ENCODE measurements around the gene IDH2. TPM values are rescaled to one million over a fixed set of nuclear protein-coding genes. Genes with fewer than 3 reads are reported as not detected.
"Not testable (repeated sequence)": the region's sequence is repeated elsewhere in the genome, so short reads cannot be mapped to it uniquely, and the experiment has no call there.

IDH2 gene
- total RNA-seq, 1 experiment from 2014 or later = 53.3 TPM

GRCh38 chr15:90113166-90113565 is 10.9 kb upstream of the IDH2 start:
- peaks cover 6% of the 10 kb centered on the region; the same call in 1 of the 2 replicates for H3K27me3 Mint-ChIP-seq (ENCODE audit: low read depth)
- DNase-seq (ENCODE audit: low spot score) (no peak), ATAC-seq (no peak)
- H3K9me3 Mint-ChIP-seq = peaks cover 20% of the 10 kb centered on the region
- H3K27ac Mint-ChIP-seq = no peak overlapping the region
- peaks cover 13% of the 10 kb centered on the region for H3K36me3 Mint-ChIP-seq
- TF ChIP-seq JAZF1 (CRISPR knock-in tag; IDR thresholded peaks at IDR 0.05) (no peak), E2F5 (CRISPR knock-in tag; IDR thresholded peaks at IDR 0.05) (no peak), AFF4 (CRISPR knock-in tag; IDR thresholded peaks at IDR 0.05; ENCODE audit: borderline replicate concordance) (no peak), ZMAT4 (CRISPR knock-in tag; IDR thresholded peaks at IDR 0.05) (no peak), TEAD1 (CRISPR knock-in tag; IDR thresholded peaks at IDR 0.05) (no peak), CTCF (IDR thresholded peaks at IDR 0.05) (no peak), ZNF396 (CRISPR knock-in tag; IDR thresholded peaks at IDR 0.05; ENCODE audit: borderline replicate concordance) (no peak), FOXK1 (CRISPR knock-in tag; IDR thresholded peaks at IDR 0.05) (no peak), IRF2 (CRISPR knock-in tag; IDR thresholded peaks at IDR 0.05; ENCODE audit: borderline replicate concordance, low read depth) (no peak), MXD4 (CRISPR knock-in tag; IDR thresholded peaks at IDR 0.05; ENCODE audit: borderline replicate concordance) (no peak), EMX1 (CRISPR knock-in tag; IDR thresholded peaks at IDR 0.05) (no peak), NR3C1 (CRISPR knock-in tag; conservative IDR thresholded peaks at IDR 0.05; ENCODE audit: low read depth) (no peak), E2F1 (CRISPR knock-in tag; IDR thresholded peaks at IDR 0.05) (no peak), ERG (CRISPR knock-in tag; IDR thresholded peaks at IDR 0.05) (no peak)
- TF ChIP-seq, protein P1, sequence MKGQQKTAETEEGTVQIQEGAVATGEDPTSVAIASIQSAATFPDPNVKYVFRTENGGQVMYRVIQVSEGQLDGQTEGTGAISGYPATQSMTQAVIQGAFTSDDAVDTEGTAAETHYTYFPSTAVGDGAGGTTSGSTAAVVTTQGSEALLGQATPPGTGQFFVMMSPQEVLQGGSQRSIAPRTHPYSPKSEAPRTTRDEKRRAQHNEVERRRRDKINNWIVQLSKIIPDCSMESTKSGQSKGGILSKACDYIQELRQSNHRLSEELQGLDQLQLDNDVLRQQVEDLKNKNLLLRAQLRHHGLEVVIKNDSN (CRISPR knock-in tag; IDR thresholded peaks at IDR 0.05) = no peak
- H3K4me3 Mint-ChIP-seq = no peak overlapping the region
- ChIA-PET POLR2A (no interaction called here), CTCF (no interaction called here)
- no peaks in the 10 kb centered on the region for H3K4me1 Mint-ChIP-seq

- CTCF ChIA-PET = not testable (repeated sequence)
- POLR2A ChIA-PET = interaction anchor here (0.6 kb wide), 1 partner anchor 32 kb away, joined by 5 read pairs; no protein-coding TSS in a partner anchor
These were observed 7.0 kb upstream of the IDH2 start for GRCh38 chr15:90109163-90109751.

More at GRCh38 chr15:90109163-90109751, 7.0 kb upstream of the IDH2 start:
- DNase-seq (ENCODE audit: low spot score); H3K36me3 Mint-ChIP-seq; H3K9me3 Mint-ChIP-seq; H3K27ac Mint-ChIP-seq; ATAC-seq; H3K4me3 Mint-ChIP-seq: not testable (repeated sequence)
- Mint-ChIP-seq H3K27me3 (ENCODE audit: low read depth) (peaks cover 17% of the 10 kb centered on the region), H3K4me1 (peaks cover 10% of the 10 kb centered on the region)
